Duodenal mucosa (tissue), 2 donors: ENCODE measurements around the gene SLC43A2.

Source experiments
- H3K27ac ChIP-seq: one replicate; pipeline ENCODE4 v1.7.0; 2013; ENCODE audit warnings: low read depth, low read length
- H3K27me3 ChIP-seq, 2 donors: one replicate each; pipeline ENCODE4 v1.7.0; 2013; ENCODE audit warnings: low read length in 2 of 2, control low read depth in 1 of 2; ENCODE audit not compliant: insufficient read depth in 2 of 2, control insufficient read depth in 1 of 2
- H3K36me3 ChIP-seq, 2 donors: one replicate each; pipeline ENCODE4 v1.7.0; 2013; ENCODE audit warnings: low read length in 2 of 2, control low read depth in 1 of 2; ENCODE audit not compliant: insufficient read depth in 2 of 2, control insufficient read depth in 1 of 2
- H3K4me1 ChIP-seq, 2 donors: one replicate each; pipeline ENCODE4 v1.7.0; 2013; ENCODE audit warnings: low read length in 2 of 2, control low read depth in 1 of 2; ENCODE audit not compliant: insufficient read depth in 2 of 2, control insufficient read depth in 1 of 2
- H3K4me3 ChIP-seq, 2 donors: one replicate each; pipeline ENCODE4 v1.7.0; 2013; ENCODE audit warnings: low read length in 2 of 2, low read depth in 1 of 2
- H3K9ac ChIP-seq, 2 donors: one replicate each; pipeline ENCODE4 v1.7.0; 2013; ENCODE audit warnings: low read length in 2 of 2, low read depth in 1 of 2
- H3K9me3 ChIP-seq, 2 donors: one replicate each; pipeline ENCODE4 v1.7.0; 2013; ENCODE audit warnings: low read length in 2 of 2, control low read depth in 1 of 2; ENCODE audit not compliant: control insufficient read depth in 1 of 2

SLC43A2 gene

GRCh38 chr17:1562176-1562643 is 66.4 kb downstream of the SLC43A2 start:
- H3K9me3 ChIP-seq: no peaks in the 10 kb centered on the region

GRCh38 chr17:1561420-1562175 is 67.0 kb downstream of the SLC43A2 start:
- Histone ChIP-seq H3K27me3 (peaks cover 0 to 3% of the 10 kb centered on the region in 2 donors), H3K4me3 (peak overlapping the region; percentile 70 to 81), H3K36me3 (peaks cover 0 to 6% of the 10 kb centered on the region in 2 donors), H3K9me3 (no peaks in the 10 kb centered on the region), H3K9ac (peak overlapping the region; percentile 83 to 87), H3K4me1 (peaks cover 33 to 48% of the 10 kb centered on the region in 2 donors), H3K27ac (peak overlapping the region; percentile 80)

More at GRCh38 chr17:1562176-1562643, 66.4 kb downstream of the SLC43A2 start:
- Histone ChIP-seq H3K36me3 (peaks cover 0 to 5% of the 10 kb centered on the region in 2 donors), H3K4me1 (peaks cover 30 to 43% of the 10 kb centered on the region in 2 donors), H3K27ac (peak overlapping the region; percentile 80), H3K9ac (peak overlapping the region; percentile 83 to 87), H3K27me3 (peaks cover 0 to 3% of the 10 kb centered on the region in 2 donors), H3K4me3 (peak overlapping the region; percentile 70 to 81)

DNA sequence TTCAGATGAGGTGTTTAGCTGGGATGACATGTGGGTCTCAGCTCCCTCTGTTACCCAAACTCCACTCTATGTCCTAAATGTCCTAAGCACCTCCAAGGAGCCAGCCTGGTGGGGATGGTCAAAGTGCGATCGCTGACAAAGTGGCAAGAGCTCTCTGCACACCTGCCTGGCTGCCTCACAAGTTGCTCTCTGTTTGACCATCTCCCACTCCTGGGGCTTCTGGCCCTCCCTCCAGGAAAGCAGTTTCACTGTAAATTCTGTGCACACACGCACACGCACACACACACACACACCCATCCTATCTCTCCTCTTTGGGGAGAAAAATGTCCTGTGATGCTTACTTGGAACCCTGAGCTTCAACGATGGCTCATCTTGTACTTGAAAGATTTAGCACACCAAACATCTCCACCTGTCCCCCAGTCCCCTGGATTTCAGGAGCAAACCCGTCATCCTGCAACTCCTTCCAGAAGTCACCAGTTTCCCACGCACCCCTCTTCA is 67.7 kb downstream of the SLC43A2 start:
- H3K9me3 ChIP-seq: no peaks in the 10 kb centered on the region
- peaks cover 0 to 13% of the 10 kb centered on the region in 2 donors for H3K36me3 ChIP-seq
- peak overlapping the region; percentile 70 to 81 for H3K4me3 ChIP-seq
- peaks cover 0 to 3% of the 10 kb centered on the region in 2 donors for H3K27me3 ChIP-seq
- peaks cover 39 to 50% of the 10 kb centered on the region in 2 donors for H3K4me1 ChIP-seq
- H3K9ac ChIP-seq: peak overlapping the region; percentile 83 to 87
- no peak overlapping the region for H3K27ac ChIP-seq

DNA sequence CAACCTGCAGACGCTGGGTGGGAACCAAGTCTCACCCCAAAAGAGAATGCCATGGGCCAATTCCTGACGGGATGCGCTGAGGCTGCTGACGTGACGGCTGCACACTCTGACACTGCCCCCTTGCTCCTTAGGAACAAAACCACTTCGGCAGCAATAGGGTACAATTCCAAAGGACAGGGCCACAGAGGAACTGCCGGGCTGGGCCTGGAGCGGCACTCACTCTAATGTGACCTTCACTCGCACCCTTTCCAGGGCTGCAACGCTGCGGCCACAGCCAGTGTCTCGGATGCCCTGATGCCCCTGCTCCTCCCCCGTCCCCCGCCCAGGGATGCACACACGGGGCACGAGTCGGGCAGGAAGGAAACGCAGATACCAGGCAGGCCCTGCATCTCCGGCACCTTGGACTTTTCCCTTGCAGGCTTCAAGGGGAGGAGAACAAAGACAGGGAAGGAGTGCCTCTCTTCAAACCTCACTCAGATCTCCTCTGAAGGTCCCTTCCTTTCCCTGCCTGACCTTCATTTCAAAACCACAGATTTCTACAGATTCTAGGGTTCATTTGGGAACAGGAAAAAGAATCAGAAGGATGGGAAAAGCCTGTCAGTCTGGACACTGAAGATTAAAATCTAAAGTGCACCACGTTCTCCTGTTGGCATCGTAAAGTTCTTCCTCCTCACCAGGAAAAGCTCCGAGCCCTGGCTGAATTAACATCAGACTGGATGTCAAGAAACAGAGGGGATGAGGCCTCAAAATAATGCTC is 68.4 kb downstream of the SLC43A2 start:
- Histone ChIP-seq H3K9ac (peak overlapping the region; percentile 39 to 83), H3K4me1 (peaks cover 46 to 56% of the 10 kb centered on the region in 2 donors), H3K4me3 (peak overlapping the region; percentile 70 to 81), H3K27ac (no peak overlapping the region), H3K36me3 (peaks cover 3 to 13% of the 10 kb centered on the region in 2 donors), H3K27me3 (peaks cover 0 to 3% of the 10 kb centered on the region in 2 donors), H3K9me3 (no peaks in the 10 kb centered on the region)

GRCh38 chr17:1559047-1560043 is 69.3 kb downstream of the SLC43A2 start:
- Histone ChIP-seq H3K4me3 (peak overlapping the region; percentile 26 to 81), H3K27ac (no peak overlapping the region), H3K4me1 (peaks cover 51 to 59% of the 10 kb centered on the region in 2 donors), H3K27me3 (peaks cover 0 to 3% of the 10 kb centered on the region in 2 donors), H3K9ac (peak overlapping the region in 1 of 2 donors; percentile 83), H3K36me3 (peaks cover 3 to 13% of the 10 kb centered on the region in 2 donors), H3K9me3 (no peaks in the 10 kb centered on the region)

DNA sequence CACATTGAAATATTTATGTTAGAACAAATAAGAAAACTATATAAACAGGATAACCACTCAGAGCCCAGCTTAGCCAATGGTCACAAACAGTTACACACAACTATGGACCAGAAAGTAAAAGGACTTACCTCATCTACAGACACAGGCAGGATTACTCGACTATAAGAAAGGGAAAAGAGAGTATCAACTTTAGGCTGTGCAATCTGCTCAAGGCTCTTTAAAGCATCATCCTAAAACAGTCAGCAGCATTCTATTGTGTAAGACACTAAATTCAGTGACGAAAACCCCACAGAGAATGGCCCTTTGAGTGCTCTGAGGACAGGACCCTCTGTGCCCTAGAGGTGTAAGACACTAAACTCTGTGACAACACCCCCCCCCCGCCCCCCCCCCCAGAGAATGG is 70.2 kb downstream of the SLC43A2 start:
- no peak overlapping the region for H3K27ac ChIP-seq
- H3K4me3 ChIP-seq: no peak overlapping the region
- H3K27me3 ChIP-seq: no peaks in the 10 kb centered on the region
- no peak overlapping the region for H3K9ac ChIP-seq
- no peaks in the 10 kb centered on the region for H3K9me3 ChIP-seq
- peaks cover 3 to 20% of the 10 kb centered on the region in 2 donors for H3K36me3 ChIP-seq
- H3K4me1 ChIP-seq: peaks cover 51 to 59% of the 10 kb centered on the region in 2 donors

GRCh38 chr17:1557355-1558095 is 71.1 kb downstream of the SLC43A2 start:
- H3K9ac ChIP-seq: no peak overlapping the region
- H3K36me3 ChIP-seq: peaks cover 7 to 28% of the 10 kb centered on the region in 2 donors
- peaks cover 51 to 59% of the 10 kb centered on the region in 2 donors for H3K4me1 ChIP-seq
- H3K27me3 ChIP-seq: no peaks in the 10 kb centered on the region
- H3K4me3 ChIP-seq: no peak overlapping the region
- H3K27ac ChIP-seq: no peak overlapping the region
- H3K9me3 ChIP-seq: no peaks in the 10 kb centered on the region

GRCh38 chr17:1555651-1556471 is 72.8 kb downstream of the SLC43A2 start:
- H3K4me1 ChIP-seq: peaks cover 43 to 50% of the 10 kb centered on the region in 2 donors
- no peaks in the 10 kb centered on the region for H3K9me3 ChIP-seq
- peaks cover 19 to 44% of the 10 kb centered on the region in 2 donors for H3K36me3 ChIP-seq
- no peak overlapping the region for H3K27ac ChIP-seq
- no peak overlapping the region for H3K4me3 ChIP-seq
- peak overlapping the region in 1 of 2 donors; percentile 27 for H3K9ac ChIP-seq
- H3K27me3 ChIP-seq: no peaks in the 10 kb centered on the region
